ENCODE data around the gene UCHL5.
"Not testable (repeated sequence)": the region's sequence is repeated elsewhere in the genome, so short reads cannot be mapped to it uniquely, and the experiment has no call there.

Gene UCHL5

GRCh38 chr1:193009501-193009900, 49.7 kb downstream of the UCHL5 start:
- no peak for DNase-seq

- no peak for DNase-seq
Observed at GRCh38 chr1:193005785-193006184, 53.4 kb downstream of the UCHL5 start.

- no peak for DNase-seq
Observed at GRCh38 chr1:192998536-192998935, 60.6 kb downstream of the UCHL5 start.

GRCh38 chr1:192994141-192994540, 65.0 kb downstream of the UCHL5 start:
- no peak for DNase-seq

- no peak for DNase-seq
Observed at GRCh38 chr1:192993426-192994085, 65.6 kb downstream of the UCHL5 start.

GRCh38 chr1:192986748-192987334, 72.3 kb downstream of the UCHL5 start:
- DNase-seq = not testable (repeated sequence)

- DNase-seq = no peak
Observed at GRCh38 chr1:192986110-192986747, 72.9 kb downstream of the UCHL5 start.

GRCh38 chr1:192984080-192984479, 75.1 kb downstream of the UCHL5 start:
- DNase-seq = no peak

- DNase-seq = no peak
Observed at GRCh38 chr1:192983349-192983980, 75.7 kb downstream of the UCHL5 start.

GRCh38 chr1:192980856-192981255, 78.3 kb downstream of the UCHL5 start:
- DNase-seq = no peak

GRCh38 chr1:192980334-192980733, 78.8 kb downstream of the UCHL5 start:
- DNase-seq = not testable (repeated sequence)

- DNase-seq = no peak
Observed at GRCh38 chr1:192979542-192979941, 79.6 kb downstream of the UCHL5 start.

GRCh38 chr1:192978195-192978710, 80.9 kb downstream of the UCHL5 start:
- DNase-seq = no peak

GRCh38 chr1:192977089-192977706, 82.0 kb downstream of the UCHL5 start:
- DNase-seq = no peak

GRCh38 chr1:192976576-192976975, 82.6 kb downstream of the UCHL5 start:
- DNase-seq = no peak

- DNase-seq = no peak
Observed at GRCh38 chr1:192974701-192975100, 84.5 kb downstream of the UCHL5 start.

- no peak for DNase-seq
Observed at GRCh38 chr1:192973988-192974387, 85.2 kb downstream of the UCHL5 start.

- no peak for DNase-seq
Observed at GRCh38 chr1:192973202-192973601, 86.0 kb downstream of the UCHL5 start.

GRCh38 chr1:192969091-192969490, 90.1 kb downstream of the UCHL5 start:
- DNase-seq = no peak

GRCh38 chr1:192968323-192968722, 90.8 kb downstream of the UCHL5 start:
- DNase-seq = no peak

GRCh38 chr1:192967901-192968300, 91.3 kb downstream of the UCHL5 start:
- no peak for DNase-seq

- no peak for DNase-seq
Observed at GRCh38 chr1:192967211-192967877, 91.8 kb downstream of the UCHL5 start.

- DNase-seq = no peak
Observed at GRCh38 chr1:192966073-192966472, 93.1 kb downstream of the UCHL5 start.
